A673 (cell line): ENCODE results near the gene WDFY4. TPM values are rescaled to one million over a fixed set of nuclear protein-coding genes. Genes with fewer than 3 reads are reported as not detected.

Source experiments
- BruUV-seq: library from RNA; stranded (reverse); fragments of 400-500 nt; replicated peaks from 2 replicates; lab custom pipeline; 2021; lab: Mats Ljungman, UMichigan
- CTCF ChIA-PET: fragments of 300-600 bp; sonication (Branson Sonifier 250); formaldehyde crosslinking; loops from one replicate; lab custom pipeline; 2022; ENCODE audit warnings: antibody characterized with exemption; lab: Charles Lee
- POLR2A ChIA-PET: fragments of 300-600 bp; sonication (Branson Sonifier 250); formaldehyde crosslinking; loops from one replicate; lab custom pipeline; 2022; ENCODE audit warnings: antibody characterized with exemption; ENCODE audit not compliant: low non-redundant PET; lab: Charles Lee
- DNase-seq: peaks from one replicate; pipeline ENCODE4 v3.0.0-alpha.2; 2015; ENCODE audit warnings: low spot score
- H3K27ac ChIP-seq: fragments of 200-600 bp; sonication (generic); 2 replicates; pipeline ENCODE4 v1.5.1; 2016; ENCODE audit warnings: mixed run types, low read depth, mild to moderate bottlenecking, mixed read lengths, antibody characterized with exemption, low read length; ENCODE audit not compliant: poor library complexity, severe bottlenecking
- H3K27me3 ChIP-seq: fragments of 200-600 bp; sonication (generic); replicated peaks from 2 replicates; pipeline ENCODE4 v1.6.1; 2017; ENCODE audit warnings: mixed run types, low read depth, mild to moderate bottlenecking, mixed read lengths, antibody characterized with exemption, low read length; ENCODE audit not compliant: insufficient read depth, poor library complexity
- H3K36me3 ChIP-seq: fragments of 200-600 bp; sonication (generic); 2 replicates; pipeline ENCODE4 v1.6.1; 2016; ENCODE audit warnings: mixed run types, mild to moderate bottlenecking, mixed read lengths, antibody characterized with exemption, low read length; ENCODE audit not compliant: insufficient read depth, poor library complexity, severe bottlenecking
- H3K4me1 ChIP-seq: fragments of 200-600 bp; sonication (generic); 2 replicates; pipeline ENCODE4 v1.6.1; 2017; ENCODE audit warnings: mixed run types, mild to moderate bottlenecking, mixed read lengths, antibody characterized with exemption, low read length; ENCODE audit not compliant: insufficient read depth, poor library complexity, severe bottlenecking
- H3K4me3 ChIP-seq: fragments of 200-600 bp; sonication (generic); 2 replicates; pipeline ENCODE4 v1.5.1; 2016; ENCODE audit warnings: low read depth, mixed run types, mild to moderate bottlenecking, mixed read lengths, low read length; ENCODE audit not compliant: poor library complexity, severe bottlenecking
- H3K9me3 ChIP-seq: fragments of 200-600 bp; sonication (generic); 2 replicates; pipeline ENCODE4 v1.6.1; 2016; ENCODE audit warnings: mixed run types, low read depth, mild to moderate bottlenecking, mixed read lengths, antibody characterized with exemption, low read length; ENCODE audit not compliant: poor library complexity, severe bottlenecking
- CTCF ChIP-seq: fragments of 300-800, 200-600 bp; sonication (generic); conservative IDR thresholded peaks from 2 replicates; pipeline ENCODE4 v1.5.1; 2017; ENCODE audit warnings: low read depth, mild to moderate bottlenecking, antibody characterized with exemption, low read length, moderate library complexity, mixed read lengths
- EZH2 ChIP-seq: fragments of 200-600 bp; sonication (generic); IDR thresholded peaks from 2 replicates; pipeline ENCODE4 v1.6.1; 2017; ENCODE audit warnings: borderline replicate concordance, low read depth, mild to moderate bottlenecking, mixed read lengths, antibody characterized with exemption, low read length; ENCODE audit not compliant: poor library complexity, severe bottlenecking
- intact Hi-C: fragments of 100-400 bp; cut with micrococcal nuclease; formaldehyde crosslinking; loops from one replicate; pipeline ENCODE4 v1.10.0; 2022; ENCODE audit not compliant: unreplicated experiment
- total RNA-seq: library from RNA; stranded (reverse); gene quantifications from 2 replicates; pipeline ENCODE4 v1.2.3, GENCODE V29; 2021

Gene WDFY4
- total RNA-seq, 1 experiment from 2014 or later, result not detected

- intact Hi-C loops, result no loop called here
- no peak overlapping the region for H3K27ac ChIP-seq
- DNase-seq, result no peak
- no peak for TF ChIP-seq EZH2
- TF ChIP-seq CTCF, result no peak
- CTCF ChIA-PET, result no interaction called here
- no TSS peak for BruUV-seq
- no peak overlapping the region for H3K4me3 ChIP-seq
- no peaks in the 10 kb centered on the region for H3K36me3 ChIP-seq
- H3K9me3 ChIP-seq, result no peaks in the 10 kb centered on the region
- H3K27me3 ChIP-seq, result no peaks in the 10 kb centered on the region
- POLR2A ChIA-PET, result interaction anchor here (0.6 kb wide), 1 partner anchor 33 kb away, joined by 3 read pairs; no protein-coding TSS in a partner anchor
- no peaks in the 10 kb centered on the region for H3K4me1 ChIP-seq
These were observed 149.7 kb downstream of the WDFY4 start for GRCh38 chr10:48834189-48834965.

DNA sequence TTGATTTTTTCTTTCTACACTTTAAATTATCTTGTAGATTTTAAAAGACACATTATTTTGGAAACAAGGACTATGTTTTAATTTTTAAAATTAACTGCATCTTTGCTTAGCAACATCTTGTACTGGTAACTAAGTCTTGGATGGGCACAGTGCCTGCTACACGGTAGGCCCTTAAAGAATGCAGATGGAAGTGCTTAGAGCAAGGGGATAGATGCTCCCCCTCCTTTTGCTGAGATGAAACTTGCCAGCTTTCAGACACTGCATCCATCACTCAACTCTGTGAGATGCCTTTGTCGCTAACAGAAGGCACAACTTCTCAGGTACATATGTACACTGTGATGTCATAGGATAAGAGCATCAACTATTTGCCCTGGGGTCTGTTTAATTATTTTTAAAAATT is 151.1 kb downstream of the WDFY4 start:
- H3K9me3 ChIP-seq, result no peaks in the 10 kb centered on the region
- intact Hi-C loops, result no loop called here
- H3K27ac ChIP-seq, result no peak overlapping the region
- DNase-seq, result no peak
- no peak overlapping the region for H3K4me3 ChIP-seq
- TF ChIP-seq EZH2, result no peak
- TF ChIP-seq CTCF, result no peak
- H3K4me1 ChIP-seq, result no peaks in the 10 kb centered on the region
- H3K36me3 ChIP-seq, result no peaks in the 10 kb centered on the region
- ChIA-PET POLR2A (no interaction called here), CTCF (no interaction called here)
- H3K27me3 ChIP-seq, result no peaks in the 10 kb centered on the region
- BruUV-seq, result no TSS peak

- ChIA-PET POLR2A (no interaction called here), CTCF (no interaction called here)
- no peak overlapping the region for H3K27ac ChIP-seq
- no peaks in the 10 kb centered on the region for H3K27me3 ChIP-seq
- no peak overlapping the region for H3K4me3 ChIP-seq
- H3K36me3 ChIP-seq, result no peaks in the 10 kb centered on the region
- TF ChIP-seq CTCF (no peak), EZH2 (no peak)
- no peak for DNase-seq
- no peaks in the 10 kb centered on the region for H3K4me1 ChIP-seq
- no TSS peak for BruUV-seq
- H3K9me3 ChIP-seq, result no peaks in the 10 kb centered on the region
- intact Hi-C loops, result no loop called here
These were observed 151.9 kb downstream of the WDFY4 start for GRCh38 chr10:48836605-48837004.
